ENCODE measurements around the gene COQ10A.

COQ10A gene

DNA sequence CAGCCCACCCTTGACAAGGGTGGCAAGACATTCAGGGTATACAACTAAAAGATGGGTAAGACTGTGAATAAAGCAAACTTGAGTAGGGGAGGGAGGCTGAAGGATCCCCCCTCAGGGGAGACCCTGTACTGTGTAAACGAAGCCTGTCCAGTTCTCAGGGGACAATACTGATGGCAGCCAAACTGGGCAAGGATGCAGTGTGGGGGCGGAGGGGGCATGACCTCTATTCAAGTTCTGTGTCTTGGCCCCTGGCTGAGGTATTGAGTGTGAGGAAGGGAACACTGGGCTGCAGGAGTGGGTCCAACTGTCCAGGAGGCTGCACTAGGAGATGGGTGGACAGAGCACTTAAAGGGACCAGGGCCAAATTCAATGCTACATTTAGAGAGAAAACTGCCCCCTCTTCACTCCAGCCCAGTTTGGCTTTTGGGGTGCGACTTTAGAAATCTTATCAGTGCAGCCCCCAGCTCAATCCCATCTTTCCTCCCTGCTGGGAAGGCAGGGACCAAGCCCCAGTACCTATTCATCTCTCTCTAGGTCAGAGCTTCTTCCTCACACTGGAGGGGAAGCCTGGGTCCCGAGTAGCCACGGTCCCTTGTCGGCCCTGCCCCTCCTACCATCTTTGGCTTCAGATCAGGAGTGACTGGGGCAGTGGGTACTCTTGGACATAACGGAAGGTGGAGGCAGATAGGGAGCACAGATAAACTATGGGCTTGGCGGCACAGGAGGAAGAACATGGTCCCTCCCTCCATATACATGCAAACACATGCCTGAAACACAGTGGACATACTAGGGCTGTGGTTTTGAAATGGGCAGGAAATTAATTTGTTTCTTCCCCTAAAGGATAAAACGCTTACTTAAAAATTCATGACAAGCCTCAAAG lies 25.1 kb upstream of the COQ10A start:
- Histone ChIP-seq H3K27me3 (no peaks in the 10 kb centered on the region), H3K9me3 (no peaks in the 10 kb centered on the region), H3K36me3 (peaks cover 49% of the 10 kb centered on the region), H3K4me3 (ENCODE audit: low read depth, low read length) (no peak overlapping the region), H3K4me1 (peaks cover 8% of the 10 kb centered on the region)
- TF ChIP-seq, protein P1, sequence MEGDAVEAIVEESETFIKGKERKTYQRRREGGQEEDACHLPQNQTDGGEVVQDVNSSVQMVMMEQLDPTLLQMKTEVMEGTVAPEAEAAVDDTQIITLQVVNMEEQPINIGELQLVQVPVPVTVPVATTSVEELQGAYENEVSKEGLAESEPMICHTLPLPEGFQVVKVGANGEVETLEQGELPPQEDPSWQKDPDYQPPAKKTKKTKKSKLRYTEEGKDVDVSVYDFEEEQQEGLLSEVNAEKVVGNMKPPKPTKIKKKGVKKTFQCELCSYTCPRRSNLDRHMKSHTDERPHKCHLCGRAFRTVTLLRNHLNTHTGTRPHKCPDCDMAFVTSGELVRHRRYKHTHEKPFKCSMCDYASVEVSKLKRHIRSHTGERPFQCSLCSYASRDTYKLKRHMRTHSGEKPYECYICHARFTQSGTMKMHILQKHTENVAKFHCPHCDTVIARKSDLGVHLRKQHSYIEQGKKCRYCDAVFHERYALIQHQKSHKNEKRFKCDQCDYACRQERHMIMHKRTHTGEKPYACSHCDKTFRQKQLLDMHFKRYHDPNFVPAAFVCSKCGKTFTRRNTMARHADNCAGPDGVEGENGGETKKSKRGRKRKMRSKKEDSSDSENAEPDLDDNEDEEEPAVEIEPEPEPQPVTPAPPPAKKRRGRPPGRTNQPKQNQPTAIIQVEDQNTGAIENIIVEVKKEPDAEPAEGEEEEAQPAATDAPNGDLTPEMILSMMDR (IDR thresholded peaks at IDR 0.05; ENCODE audit: low read depth, low read length) = no peak
- no peak for DNase-seq

DNA sequence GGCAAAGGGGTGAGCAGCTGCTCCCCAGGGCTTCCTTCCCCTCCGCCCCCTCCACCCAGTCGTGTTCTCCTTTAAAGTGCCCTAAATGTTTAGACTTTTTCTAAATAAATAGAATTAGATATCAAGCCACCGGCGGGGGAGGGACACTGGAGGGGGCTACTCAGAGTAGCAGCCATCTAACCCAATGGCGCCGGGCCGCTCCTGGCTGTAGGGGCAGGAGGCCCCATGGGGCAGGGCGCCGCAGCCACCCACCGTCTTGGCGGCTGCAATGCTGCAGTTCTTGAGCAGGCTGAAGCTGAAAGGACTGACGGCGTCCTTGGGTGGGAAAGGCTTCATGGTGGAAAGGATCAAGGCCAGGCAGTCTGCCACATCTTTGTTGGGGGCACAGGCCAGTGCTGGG lies 23.8 kb upstream of the COQ10A start:
- Histone ChIP-seq H3K9me3 (no peaks in the 10 kb centered on the region), H3K36me3 (peaks cover 53% of the 10 kb centered on the region), H3K4me3 (ENCODE audit: low read depth, low read length) (no peak overlapping the region), H3K4me1 (peaks cover 8% of the 10 kb centered on the region), H3K27me3 (no peaks in the 10 kb centered on the region)
- TF ChIP-seq, protein P1 (IDR thresholded peaks at IDR 0.05; ENCODE audit: low read depth, low read length) = no peak
- no peak for DNase-seq

DNA sequence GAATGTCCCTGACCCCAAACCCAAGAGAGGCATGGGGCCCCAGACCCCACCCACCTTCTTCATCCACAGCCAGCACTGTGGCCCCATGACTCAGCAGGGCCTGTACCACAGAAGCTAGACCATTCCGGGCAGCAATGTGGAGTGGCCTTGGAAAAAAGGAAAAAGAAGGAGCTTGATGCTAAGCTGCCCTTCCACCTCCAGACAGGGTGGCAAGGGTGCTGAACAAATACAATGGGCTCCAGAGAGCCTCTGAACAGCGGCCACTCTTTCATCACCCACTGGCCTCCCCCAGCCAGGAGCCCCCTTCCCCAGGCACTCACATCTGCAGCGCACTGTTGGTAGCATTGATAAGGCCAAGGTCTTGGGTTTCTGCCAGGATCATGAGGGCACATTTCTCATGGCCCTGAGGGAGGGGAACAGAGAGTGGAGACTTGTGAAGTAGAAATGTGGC lies 23.0 kb upstream of the COQ10A start:
- Histone ChIP-seq H3K27me3 (no peaks in the 10 kb centered on the region), H3K9me3 (no peaks in the 10 kb centered on the region), H3K4me1 (peaks cover 8% of the 10 kb centered on the region), H3K4me3 (ENCODE audit: low read depth, low read length) (no peak overlapping the region), H3K36me3 (peaks cover 60% of the 10 kb centered on the region)
- DNase-seq = peak; percentile 55
- TF ChIP-seq, protein P1 (IDR thresholded peaks at IDR 0.05; ENCODE audit: low read depth, low read length) = no peak

DNA sequence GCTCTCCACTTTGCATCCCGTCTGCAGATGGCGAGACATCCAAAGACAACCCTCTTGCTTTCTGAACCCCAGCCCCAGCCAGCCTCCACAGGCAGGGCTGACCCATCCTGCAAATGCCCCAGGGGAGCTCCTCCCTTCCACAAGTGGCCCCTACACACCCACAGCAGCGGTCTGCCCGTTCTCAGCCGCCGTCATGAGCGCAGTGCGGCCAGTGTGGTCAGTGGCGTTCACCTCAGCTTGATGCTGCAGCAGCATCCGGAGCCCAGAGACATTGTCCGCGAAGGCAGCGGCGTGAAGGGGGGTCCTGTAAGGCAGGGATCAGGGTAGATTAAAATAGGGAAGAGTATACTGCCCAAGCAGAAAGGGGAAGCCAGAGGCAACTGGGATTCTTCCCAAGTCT lies 22.2 kb upstream of the COQ10A start:
- no peak overlapping the region for H3K4me3 ChIP-seq (ENCODE audit: low read depth, low read length)
- peaks cover 65% of the 10 kb centered on the region for H3K36me3 ChIP-seq
- TF ChIP-seq, protein P1 (IDR thresholded peaks at IDR 0.05; ENCODE audit: low read depth, low read length) = no peak

DNA sequence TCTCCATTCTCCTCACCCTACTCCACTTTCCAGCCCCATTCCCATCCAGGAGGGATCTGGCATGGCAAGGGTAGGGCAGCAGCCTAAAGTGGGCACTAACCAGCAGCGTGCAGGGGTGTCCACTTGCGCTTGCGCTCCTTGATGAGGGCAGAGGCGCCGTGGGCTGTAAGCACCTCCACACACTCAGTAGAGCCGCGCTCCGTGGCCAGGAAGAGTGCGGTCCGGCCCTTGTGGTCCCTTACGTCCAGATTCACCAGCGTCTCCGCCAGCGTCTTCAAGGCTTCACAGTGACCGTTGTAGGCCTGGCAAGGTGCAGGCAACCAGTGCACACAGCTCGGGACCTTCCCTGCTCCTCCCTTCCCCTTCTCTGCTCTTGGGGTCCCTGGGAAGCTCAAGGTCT lies 18.8 kb upstream of the COQ10A start:
- Histone ChIP-seq H3K27me3 (no peaks in the 10 kb centered on the region), H3K36me3 (peaks cover 71% of the 10 kb centered on the region), H3K4me3 (ENCODE audit: low read depth, low read length) (no peak overlapping the region), H3K4me1 (peaks cover 8% of the 10 kb centered on the region), H3K9me3 (no peaks in the 10 kb centered on the region)
- TF ChIP-seq, protein P1 (IDR thresholded peaks at IDR 0.05; ENCODE audit: low read depth, low read length) = no peak
- no peak for DNase-seq

More for the DNA sequence above, 22.2 kb upstream of the COQ10A start:
- DNase-seq = no peak
- H3K9me3 ChIP-seq = no peaks in the 10 kb centered on the region
- H3K27me3 ChIP-seq = no peaks in the 10 kb centered on the region
- H3K4me1 ChIP-seq = peaks cover 8% of the 10 kb centered on the region

DNA sequence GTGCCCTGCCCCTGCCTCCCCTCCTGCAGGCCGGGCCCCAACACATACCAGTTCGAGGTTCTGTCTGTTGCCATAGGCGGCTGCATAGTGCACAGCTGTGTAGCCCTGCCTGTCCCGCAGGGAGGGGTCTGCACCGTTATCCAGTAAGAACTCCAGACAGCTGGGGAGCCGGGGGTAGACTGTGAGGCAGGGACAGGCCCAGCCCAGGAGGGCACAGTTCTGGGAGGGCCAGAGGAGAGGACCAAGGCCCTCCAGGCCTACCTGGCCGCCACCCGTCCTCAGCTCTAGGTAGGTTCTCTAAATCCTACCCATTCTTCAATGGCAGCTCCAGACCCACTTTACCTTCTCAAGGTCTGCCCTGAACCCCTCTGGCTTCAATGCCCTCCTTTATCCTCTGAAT lies 18.0 kb upstream of the COQ10A start:
- H3K4me3 ChIP-seq (ENCODE audit: low read depth, low read length) = no peak overlapping the region
- H3K27me3 ChIP-seq = no peaks in the 10 kb centered on the region
- no peaks in the 10 kb centered on the region for H3K9me3 ChIP-seq
- H3K4me1 ChIP-seq = peaks cover 6% of the 10 kb centered on the region
- TF ChIP-seq, protein P1 (IDR thresholded peaks at IDR 0.05; ENCODE audit: low read depth, low read length) = no peak
- H3K36me3 ChIP-seq = peaks cover 71% of the 10 kb centered on the region
- DNase-seq = no peak
